DOHH2 (cell line): ENCODE data around the gene SLC25A43.

Experiments
- EZH2phosphoT487 ChIP-seq: fragments of 200-600 bp; sonication (generic); IDR thresholded peaks from 2 replicates; pipeline ENCODE4 v1.6.1; 2017; ENCODE audit warnings: borderline replicate concordance, mild to moderate bottlenecking, antibody characterized with exemption, low read length, moderate library complexity, mixed read lengths
- TF ChIP-seq, protein P1 (sequence below): fragments of 200-600 bp; sonication (generic); IDR thresholded peaks from one replicate; pipeline ENCODE4 v1.5.1; 2014; ENCODE audit warnings: antibody characterized with exemption, mild to moderate bottlenecking, low read depth, low read length; ENCODE audit not compliant: poor library complexity, severe bottlenecking

DNA sequence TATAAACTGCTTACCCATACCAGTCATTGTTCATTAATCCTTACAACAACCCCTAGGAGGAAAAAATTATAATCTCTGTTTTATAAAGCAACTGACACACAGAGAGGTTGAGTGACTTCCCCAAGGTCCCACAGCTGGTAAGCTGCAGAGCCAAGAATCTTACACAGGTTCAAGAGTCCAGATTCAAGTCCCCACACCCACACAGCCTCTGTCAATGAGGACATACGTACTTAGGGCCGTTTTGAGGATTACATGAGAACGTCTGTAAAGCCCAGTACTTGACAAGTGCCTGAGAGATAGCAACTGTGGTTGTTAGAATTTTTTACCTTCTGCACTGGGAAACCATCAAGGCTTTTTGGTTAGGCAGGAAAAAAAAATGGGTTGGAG, 556 bp upstream of the SLC25A43 start:
- TF ChIP-seq, protein P1, sequence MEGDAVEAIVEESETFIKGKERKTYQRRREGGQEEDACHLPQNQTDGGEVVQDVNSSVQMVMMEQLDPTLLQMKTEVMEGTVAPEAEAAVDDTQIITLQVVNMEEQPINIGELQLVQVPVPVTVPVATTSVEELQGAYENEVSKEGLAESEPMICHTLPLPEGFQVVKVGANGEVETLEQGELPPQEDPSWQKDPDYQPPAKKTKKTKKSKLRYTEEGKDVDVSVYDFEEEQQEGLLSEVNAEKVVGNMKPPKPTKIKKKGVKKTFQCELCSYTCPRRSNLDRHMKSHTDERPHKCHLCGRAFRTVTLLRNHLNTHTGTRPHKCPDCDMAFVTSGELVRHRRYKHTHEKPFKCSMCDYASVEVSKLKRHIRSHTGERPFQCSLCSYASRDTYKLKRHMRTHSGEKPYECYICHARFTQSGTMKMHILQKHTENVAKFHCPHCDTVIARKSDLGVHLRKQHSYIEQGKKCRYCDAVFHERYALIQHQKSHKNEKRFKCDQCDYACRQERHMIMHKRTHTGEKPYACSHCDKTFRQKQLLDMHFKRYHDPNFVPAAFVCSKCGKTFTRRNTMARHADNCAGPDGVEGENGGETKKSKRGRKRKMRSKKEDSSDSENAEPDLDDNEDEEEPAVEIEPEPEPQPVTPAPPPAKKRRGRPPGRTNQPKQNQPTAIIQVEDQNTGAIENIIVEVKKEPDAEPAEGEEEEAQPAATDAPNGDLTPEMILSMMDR = no peak
- TF ChIP-seq EZH2phosphoT487 = no peak
